ENCODE measurements around the gene FAM168A.

The FAM168A gene

DNA sequence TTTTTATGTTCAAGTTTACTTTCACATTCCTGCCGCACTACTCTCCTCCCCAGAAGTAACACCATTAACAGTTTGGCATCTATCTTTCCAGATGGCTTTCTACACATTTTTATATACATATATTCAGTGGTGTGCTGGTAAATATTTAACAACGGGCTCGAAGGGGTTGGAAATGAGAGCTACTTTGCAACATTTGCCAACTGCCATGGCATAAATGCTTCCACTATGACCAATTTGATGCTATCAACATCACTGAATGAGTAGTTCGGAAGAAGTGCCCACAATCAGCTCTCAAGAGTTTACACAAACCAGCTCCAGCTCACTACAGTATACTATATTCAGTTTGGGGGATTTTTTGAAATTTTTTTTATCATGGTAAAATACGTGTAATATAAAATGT is 166.5 kb downstream of the FAM168A start:
- DNase-seq, result no peak
- TF ChIP-seq CTCF (IDR thresholded peaks at IDR 0.05; ENCODE audit: low read depth, low read length, missing control alignments), result no peak

GRCh38 chr11:73430326-73430725 is 167.6 kb downstream of the FAM168A start:
- Histone ChIP-seq H3K27ac (no peak overlapping the region), H3K4me3 (ENCODE audit: low read depth, low read length) (no peak overlapping the region), H3K36me3 (replicated peaks) (no peaks in the 10 kb centered on the region), H3K27me3 (replicated peaks) (no peaks in the 10 kb centered on the region)
- in situ Hi-C loops (cut with HindIII; ENCODE audit: low pct_ligation_motif_present, low sequenced_read_pairs), result no loop called here
- no peak for DNase-seq
- TF ChIP-seq CTCF (IDR thresholded peaks at IDR 0.05; ENCODE audit: low read depth, low read length, missing control alignments), result no peak

More for the DNA sequence above, 166.5 kb downstream of the FAM168A start:
- Histone ChIP-seq H3K27me3 (replicated peaks) (no peaks in the 10 kb centered on the region), H3K36me3 (replicated peaks) (no peaks in the 10 kb centered on the region), H3K4me3 (ENCODE audit: low read depth, low read length) (no peak overlapping the region), H3K27ac (no peak overlapping the region)
- in situ Hi-C loops (cut with HindIII; ENCODE audit: low pct_ligation_motif_present, low sequenced_read_pairs), result no loop called here

DNA sequence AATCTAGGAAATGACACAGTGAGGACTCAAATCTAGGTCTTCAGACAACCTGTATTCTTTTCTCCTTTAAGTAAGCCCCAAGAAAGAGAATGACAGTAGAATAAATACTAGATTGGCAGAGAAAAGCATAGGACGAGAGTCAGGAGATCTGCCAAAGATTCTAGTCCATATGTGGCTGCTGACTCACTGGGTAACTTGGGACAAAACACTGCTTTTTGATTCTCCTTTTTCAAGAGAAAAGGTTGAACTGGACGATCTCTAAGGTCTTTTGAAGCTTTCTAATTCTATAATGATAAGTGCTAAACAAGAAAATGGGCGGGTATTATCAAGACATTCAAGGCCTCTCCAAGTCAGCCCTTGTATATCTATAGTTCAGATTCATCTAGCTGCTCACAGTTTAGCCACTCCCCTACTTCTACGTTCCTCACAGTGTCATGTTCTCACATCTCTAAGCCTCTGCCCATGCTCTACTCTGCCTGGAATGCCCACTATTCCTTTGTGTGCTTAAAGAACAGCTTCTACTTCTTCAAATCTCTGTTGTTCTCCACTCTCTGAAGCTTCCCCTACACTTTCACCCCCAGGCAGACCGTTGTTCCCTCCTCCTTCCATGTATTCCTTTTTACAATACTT is 168.7 kb downstream of the FAM168A start:
- in situ Hi-C loops (cut with HindIII; ENCODE audit: low pct_ligation_motif_present, low sequenced_read_pairs), result no loop called here
- DNase-seq, result peak; percentile 69
- H3K27ac ChIP-seq, result peak overlapping the region; percentile 42
- no peak for TF ChIP-seq CTCF (IDR thresholded peaks at IDR 0.05; ENCODE audit: low read depth, low read length, missing control alignments)
- no peaks in the 10 kb centered on the region for H3K36me3 ChIP-seq (replicated peaks)
- H3K27me3 ChIP-seq (replicated peaks), result no peaks in the 10 kb centered on the region
- H3K4me3 ChIP-seq (ENCODE audit: low read depth, low read length), result no peak overlapping the region

DNA sequence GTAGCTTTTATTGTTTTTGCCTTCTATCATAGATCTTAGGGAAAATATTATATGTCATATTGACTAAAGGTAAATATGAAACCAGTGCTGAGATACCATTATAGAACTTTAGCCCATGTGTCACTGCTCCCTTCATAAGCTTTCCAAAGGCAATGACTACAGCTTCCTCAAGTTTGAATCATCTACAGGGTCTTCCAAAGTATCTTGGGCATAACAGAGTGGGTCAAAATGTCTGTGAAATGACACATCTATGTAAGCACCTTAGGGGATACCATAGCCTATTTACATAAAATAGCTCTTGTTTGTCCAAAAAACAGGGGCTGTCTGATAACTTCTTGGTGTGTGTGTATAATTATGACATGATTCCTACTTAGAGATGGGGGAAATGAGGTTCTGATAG is 169.2 kb downstream of the FAM168A start:
- Histone ChIP-seq H3K36me3 (replicated peaks) (no peaks in the 10 kb centered on the region), H3K4me3 (ENCODE audit: low read depth, low read length) (no peak overlapping the region), H3K27ac (peak overlapping the region; percentile 42), H3K27me3 (replicated peaks) (no peaks in the 10 kb centered on the region)
- DNase-seq, result no peak
- TF ChIP-seq CTCF (IDR thresholded peaks at IDR 0.05; ENCODE audit: low read depth, low read length, missing control alignments), result no peak
- in situ Hi-C loops (cut with HindIII; ENCODE audit: low pct_ligation_motif_present, low sequenced_read_pairs), result no loop called here

DNA sequence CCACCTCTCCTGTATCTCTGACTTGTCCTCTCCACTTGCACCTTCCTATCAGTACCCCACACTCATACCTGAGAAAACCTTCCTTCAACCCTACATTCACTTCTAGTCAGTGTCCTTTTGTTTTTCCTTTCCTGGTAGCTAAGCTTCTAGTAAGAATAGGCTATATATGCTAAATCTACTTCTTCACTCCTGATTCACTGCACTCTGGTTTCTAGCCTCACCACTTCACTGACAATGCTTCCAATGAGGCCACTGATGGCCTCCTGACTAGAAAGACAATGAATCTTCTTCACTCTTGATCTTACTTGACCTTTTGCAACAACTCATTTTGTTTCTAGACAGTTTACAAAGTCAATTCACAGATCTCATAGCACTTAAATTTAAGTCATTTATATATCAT is 169.7 kb downstream of the FAM168A start:
- no peak for TF ChIP-seq CTCF (IDR thresholded peaks at IDR 0.05; ENCODE audit: low read depth, low read length, missing control alignments)
- H3K27ac ChIP-seq, result no peak overlapping the region
- DNase-seq, result no peak
- in situ Hi-C loops (cut with HindIII; ENCODE audit: low pct_ligation_motif_present, low sequenced_read_pairs), result no loop called here
- H3K36me3 ChIP-seq (replicated peaks), result no peaks in the 10 kb centered on the region
- no peaks in the 10 kb centered on the region for H3K27me3 ChIP-seq (replicated peaks)
- H3K4me3 ChIP-seq (ENCODE audit: low read depth, low read length), result no peak overlapping the region

Measured in brain microvascular endothelial cell (primary cell).